SK-N-SH (cell line): Measurements from ENCODE around the gene WBP1L. TPM values are rescaled to one million over a fixed set of nuclear protein-coding genes. Genes with fewer than 3 reads are reported as not detected.
A peak's percentile ranks its signal among the peaks of the same experiment; 100 is the strongest.

Source experiments
- CTCF ChIA-PET: fragments of 300-600, 350-600 bp; formaldehyde crosslinking; extraction: SDS; loops from one replicate; lab custom pipeline; 2021; lab: Yijun Ruan, JAX
- POLR2A ChIA-PET: fragments of 350-600 bp; sonication (Branson Sonifier 250); formaldehyde crosslinking; extraction: SDS; loops from one replicate; lab custom pipeline; 2020; ENCODE audit warnings: antibody characterized with exemption, inconsistent platforms; lab: Yijun Ruan, JAX
- DNase-seq: peaks from one replicate; pipeline ENCODE4 v3.0.0; 2012
- H2AFZ ChIP-seq: fragments of 200-600 bp; sonication (generic); 2 replicates; pipeline ENCODE4 v1.8.1; 2016; ENCODE audit warnings: antibody characterized with exemption, mild to moderate bottlenecking, low read depth
- H3F3A ChIP-seq: fragments of 200-600 bp; sonication (generic); replicated peaks from 2 replicates; pipeline ENCODE3; 2016; ENCODE audit warnings: antibody characterized with exemption, mild to moderate bottlenecking; ENCODE audit not compliant: insufficient read depth
- H3K27ac ChIP-seq, 2 experiments: fragments of 200-500 bp in 1 of 2; fragments of 200-600 bp in 1 of 2; sonication (Bioruptor generic) in 1 of 2; sonication (generic), shearing (Covaris generic) in 1 of 2; 2 replicates each; pipeline versions ENCODE4 v1.5.1 to v1.6.1; 2014 to 2016; ENCODE audit warnings: low read depth in 2 of 2, inconsistent platforms in 1 of 2, low read length in 1 of 2, mild to moderate bottlenecking in 1 of 2, mixed read lengths in 1 of 2
- H3K27me3 ChIP-seq: fragments of 200-600 bp; sonication (generic), shearing (Covaris generic); 2 replicates; pipeline ENCODE4 v1.6.1; 2016; ENCODE audit warnings: mixed run types; ENCODE audit not compliant: insufficient read depth
- H3K36me3 ChIP-seq, 2 experiments: fragments of 200-500 bp in 1 of 2; fragments of 200-600 bp in 1 of 2; sonication (Bioruptor generic) in 1 of 2; sonication (generic) in 1 of 2; replicated peaks in 1 of 2; 2 replicates each; pipeline versions ENCODE3 to v1.5.1; 2014 to 2016; ENCODE audit warnings: low read length in 1 of 2, mild to moderate bottlenecking in 1 of 2; ENCODE audit not compliant: insufficient read depth in 2 of 2, control insufficient read depth in 1 of 2
- H3K4me1 ChIP-seq, 2 experiments: fragments of 200-500 bp in 1 of 2; fragments of 200-600 bp in 1 of 2; sonication (Bioruptor generic) in 1 of 2; sonication (generic), shearing (Covaris generic) in 1 of 2; 2 replicates each; pipeline versions ENCODE4 v1.5.1 to v1.6.1; 2014 to 2016; ENCODE audit warnings: low read depth in 1 of 2, low read length in 1 of 2, mixed run types in 1 of 2; ENCODE audit not compliant: insufficient read depth in 2 of 2, control insufficient read depth in 1 of 2
- H3K4me2 ChIP-seq: fragments of 200-600 bp; sonication (generic), shearing (Covaris generic); 2 replicates; pipeline ENCODE4 v1.6.1; 2017; ENCODE audit warnings: mixed run types
- H3K4me3 ChIP-seq, 2 experiments: fragments of 200-500 bp in 1 of 2; fragments of 200-600 bp in 1 of 2; sonication (Bioruptor generic) in 1 of 2; sonication (generic), shearing (Covaris generic) in 1 of 2; 2 replicates each; pipeline versions ENCODE4 v1.5.1 to v1.8.1; 2014 to 2016; ENCODE audit warnings: low read depth in 2 of 2, inconsistent platforms in 1 of 2, low read length in 1 of 2, mild to moderate bottlenecking in 1 of 2, mixed read lengths in 1 of 2, moderate library complexity in 1 of 2
- H3K79me2 ChIP-seq: fragments of 200-600 bp; sonication (generic); 2 replicates; pipeline ENCODE4 v1.8.1; 2017; ENCODE audit warnings: mild to moderate bottlenecking; ENCODE audit not compliant: insufficient read depth
- H3K9ac ChIP-seq: fragments of 200-600 bp; sonication (generic); 2 replicates; pipeline ENCODE4 v1.6.1; 2017; ENCODE audit warnings: mixed run types
- H3K9me2 ChIP-seq: fragments of 200-600 bp; sonication (generic); 2 replicates; pipeline ENCODE4 v1.6.1; 2017; ENCODE audit warnings: mixed run types
- H3K9me3 ChIP-seq: fragments of 200-600 bp; sonication (generic); 2 replicates; pipeline ENCODE4 v1.6.1; 2017; ENCODE audit warnings: mixed run types, mild to moderate bottlenecking, moderate library complexity
- H4K20me1 ChIP-seq: fragments of 200-600 bp; sonication (generic); 2 replicates; pipeline ENCODE4 v1.6.1; 2017; ENCODE audit warnings: mild to moderate bottlenecking, mixed run types; ENCODE audit not compliant: insufficient read depth
- CHD2 ChIP-seq: fragments of 150-350 bp; IDR thresholded peaks from 2 replicates; pipeline ENCODE4 v1.6.1; 2018; ENCODE audit warnings: low read length; ENCODE audit not compliant: partially characterized antibody
- FOXJ3 ChIP-seq: sonication (generic); formaldehyde crosslinking; IDR thresholded peaks from 2 replicates; pipeline ENCODE4 v1.5.1; 2020; ENCODE audit warnings: mild to moderate bottlenecking, missing genetic modification reagents
- GABPA ChIP-seq: IDR thresholded peaks from 2 replicates; pipeline ENCODE4 v1.4.0; 2012; ENCODE audit warnings: low read depth, mild to moderate bottlenecking
- MXI1 ChIP-seq: IDR thresholded peaks from 2 replicates; pipeline ENCODE4 v1.6.1; 2012; ENCODE audit warnings: mild to moderate bottlenecking, low read depth, low read length, improper control_type of control experiment
- RAD21 ChIP-seq: IDR thresholded peaks from 2 replicates; pipeline ENCODE4 v1.6.1; 2012; ENCODE audit warnings: mild to moderate bottlenecking, low read length
- RCOR1 ChIP-seq: fragments of 150-350 bp; IDR thresholded peaks from 2 replicates; pipeline ENCODE4 v1.6.1; 2017; ENCODE audit warnings: antibody characterized with exemption, low read length
- RXRA ChIP-seq: IDR thresholded peaks from 2 replicates; pipeline ENCODE4 v1.4.0; 2012; ENCODE audit warnings: low read depth, mild to moderate bottlenecking, borderline replicate concordance
- YY1 ChIP-seq: IDR thresholded peaks from 2 replicates; pipeline ENCODE4 v1.4.0; 2012; ENCODE audit warnings: low read depth, mild to moderate bottlenecking
- WGBS: methylation state at CpG from one replicate; pipeline ENCODE4 v1.1.6; 2017; ENCODE audit warnings: low lambda C conversion rate; 5-methylcytosine and 5-hydroxymethylcytosine counted together
- polyA plus RNA-seq, 3 experiments: library from polyadenylated mRNA; depleted of rRNA; stranded (reverse); fragments of >200 nt; gene quantifications; 2 replicates each; pipeline ENCODE4 v1.2.3, GENCODE V29; 2012
- TF ChIP-seq, protein P1 (sequence below): IDR thresholded peaks from 2 replicates; pipeline ENCODE4 v1.4.0; 2012; ENCODE audit warnings: low read depth
- TF ChIP-seq, protein P2 (sequence below): IDR thresholded peaks from 2 replicates; pipeline ENCODE4 v1.4.0; 2012; ENCODE audit warnings: low read depth, borderline replicate concordance

WBP1L gene
- polyA plus RNA-seq, 1 of the 3 experiments (the other 2 are of a cell fraction) = 22.8 TPM

GRCh38 chr10:102800611-102801335, 57.0 kb downstream of the WBP1L start:
- peaks cover 14 to 20% of the 10 kb centered on the region in 2 experiments for H3K36me3 ChIP-seq
- peak overlapping the region in 1 of 2 experiments; percentile 3; a peak in 1 of 4 replicates for H3K27ac ChIP-seq
- no peaks in the 10 kb centered on the region for H3K27me3 ChIP-seq
- H3K9me2 ChIP-seq = no peaks in the 10 kb centered on the region
- H3K79me2 ChIP-seq = peaks cover 12% of the 10 kb centered on the region
- WGBS = 88% methylated on average over 10 of the region's 10 CpGs
- peaks cover 3 to 18% of the 10 kb centered on the region in 2 experiments; a peak in 3 of 4 replicates for H3K4me1 ChIP-seq
- no peak for DNase-seq
- POLR2A ChIA-PET = no interaction called here
- peaks cover 17% of the 10 kb centered on the region for H3F3A ChIP-seq
- H3K4me3 ChIP-seq = no peak overlapping the region
- H3K9me3 ChIP-seq = no peaks in the 10 kb centered on the region; the same call in 1 of the 2 replicates
- no peak for TF ChIP-seq RXRA
- TF ChIP-seq, all 33 proteins: peak for 0
- Histone ChIP-seq H3K9ac (no peak overlapping the region), H3K4me2 (no peak overlapping the region), H2AFZ (no peak overlapping the region), H4K20me1 (no peaks in the 10 kb centered on the region)
- CTCF ChIA-PET = interaction anchor here (0.9 kb wide), 1 partner anchor 15 kb away, joined by 3 read pairs; no protein-coding TSS in a partner anchor

GRCh38 chr10:102801496-102801895, 57.7 kb downstream of the WBP1L start:
- Histone ChIP-seq H2AFZ (no peak overlapping the region), H3K9me2 (no peaks in the 10 kb centered on the region), H3K9me3 (no peaks in the 10 kb centered on the region; the same call in 1 of the 2 replicates), H3K27ac (peak overlapping the region in 1 of 2 experiments; percentile 3; a peak in 1 of 4 replicates), H3K9ac (no peak overlapping the region), H3F3A (peaks cover 17% of the 10 kb centered on the region), H3K79me2 (peaks cover 10% of the 10 kb centered on the region), H3K4me2 (no peak overlapping the region), H4K20me1 (no peaks in the 10 kb centered on the region), H3K4me1 (peaks cover 3 to 18% of the 10 kb centered on the region in 2 experiments; a peak in 3 of 4 replicates), H3K36me3 (peaks cover 14 to 20% of the 10 kb centered on the region in 2 experiments), H3K4me3 (no peak overlapping the region), H3K27me3 (no peaks in the 10 kb centered on the region)
- no peak for DNase-seq
- 66% methylated on average over 2 of the region's 2 CpGs for WGBS
- ChIA-PET POLR2A (no interaction called here), CTCF (no interaction called here)
- TF ChIP-seq CHD2 = no peak
- TF ChIP-seq FOXJ3 = no peak
- no peak for TF ChIP-seq YY1
- TF ChIP-seq, protein P1, sequence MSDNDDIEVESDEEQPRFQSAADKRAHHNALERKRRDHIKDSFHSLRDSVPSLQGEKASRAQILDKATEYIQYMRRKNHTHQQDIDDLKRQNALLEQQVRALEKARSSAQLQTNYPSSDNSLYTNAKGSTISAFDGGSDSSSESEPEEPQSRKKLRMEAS = no peak
- no peak for TF ChIP-seq GABPA
- no peak for TF ChIP-seq RCOR1
- TF ChIP-seq, protein P2, sequence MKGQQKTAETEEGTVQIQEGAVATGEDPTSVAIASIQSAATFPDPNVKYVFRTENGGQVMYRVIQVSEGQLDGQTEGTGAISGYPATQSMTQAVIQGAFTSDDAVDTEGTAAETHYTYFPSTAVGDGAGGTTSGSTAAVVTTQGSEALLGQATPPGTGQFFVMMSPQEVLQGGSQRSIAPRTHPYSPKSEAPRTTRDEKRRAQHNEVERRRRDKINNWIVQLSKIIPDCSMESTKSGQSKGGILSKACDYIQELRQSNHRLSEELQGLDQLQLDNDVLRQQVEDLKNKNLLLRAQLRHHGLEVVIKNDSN = no peak
- no peak for TF ChIP-seq RAD21
- TF ChIP-seq MXI1 = no peak
